ENCODE results near the gene ADK.
"Not testable (repeated sequence)": the region's sequence is repeated elsewhere in the genome, so short reads cannot be mapped to it uniquely, and the experiment has no call there.

- not testable (repeated sequence) for TF ChIP-seq CTCF (optimal IDR thresholded peaks at IDR 0.05 in 1 of 3, IDR thresholded peaks at IDR 0.05 in 1 of 3, conservative IDR thresholded peaks at IDR 0.05 in 1 of 3; ENCODE audit: extremely low read depth in 1 of 3, insufficient read depth in 2 of 3, low read length in 3 of 3); EZH2 (IDR thresholded peaks at IDR 0.05; ENCODE audit: low read length)
These were observed 345.3 kb downstream of the ADK start for GRCh38 chr10:74496276-74496675.
